GM13977 (cell line): ENCODE results near the gene ZNF616.

Experiments
- DNase-seq: peaks from one replicate; pipeline ENCODE4 v3.0.0; 2012; ENCODE audit warnings: low spot score
- CTCF ChIP-seq: IDR thresholded peaks from 2 replicates; pipeline ENCODE4 v1.5.1; 2012; ENCODE audit warnings: mild to moderate bottlenecking, control low read depth; ENCODE audit not compliant: insufficient read depth; ENCODE audit errors: extremely low read depth, missing control alignments
- in situ Hi-C: fragments of 300-500 bp; cut with MboI; formaldehyde crosslinking; loops from one replicate; pipeline ENCODE4 v1.12.0; 2022; ENCODE audit warnings: low sequenced_read_pairs, low pct_unique_long_range_greater_than_20kb, mixed read lengths, inconsistent platforms; ENCODE audit not compliant: unreplicated experiment

The ZNF616 gene

DNA sequence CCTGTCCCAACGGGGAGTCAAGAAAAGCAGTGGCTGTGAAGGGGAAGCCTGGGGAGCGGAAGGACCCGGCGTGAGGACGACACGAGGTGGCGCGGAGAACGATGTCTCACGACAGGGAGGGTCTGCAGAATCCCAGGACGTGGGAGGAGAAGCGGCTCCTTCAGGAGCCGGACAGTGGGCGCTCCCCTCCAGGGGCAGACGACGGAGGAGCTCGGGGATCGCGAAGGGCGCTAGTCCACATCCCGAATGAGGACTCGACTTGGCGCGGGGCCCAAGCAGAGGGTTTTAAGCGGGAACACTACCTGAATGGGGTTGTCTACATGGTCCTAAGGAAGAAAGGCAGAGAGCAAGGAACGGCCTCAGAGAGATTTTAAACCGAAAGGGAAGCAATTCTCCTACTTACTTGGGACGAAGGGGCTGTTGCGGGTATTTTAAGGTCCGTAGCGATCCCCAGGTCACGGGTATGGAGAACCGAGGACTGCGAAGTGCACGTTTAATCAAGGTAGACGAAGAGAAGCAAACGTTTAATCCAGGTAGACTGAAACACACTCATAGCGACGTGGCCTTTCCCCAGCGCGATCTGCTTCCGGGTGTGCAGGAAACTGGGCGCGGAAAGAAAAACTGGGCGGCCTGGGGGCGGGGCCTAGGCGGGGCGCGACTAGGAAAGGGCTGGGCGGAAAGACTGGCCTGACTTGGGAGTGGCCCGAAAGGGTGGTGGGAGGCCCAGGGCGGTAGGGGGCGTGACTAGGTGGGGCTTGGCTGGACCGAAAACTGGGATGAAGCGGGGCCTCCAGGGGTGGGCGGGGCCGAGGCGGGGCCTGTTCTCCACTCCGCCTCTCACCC, 44.3 kb downstream of the ZNF616 start, which contains the start of gene ZNF841:
TSS of gene ZNF841 (minus strand) at position 594 of the 843 bp plus-strand sequence. CDS start 10,964 bp downstream, outside the sequence.
- in situ Hi-C loops = no loop called here
- DNase-seq = peak; percentile 75
- no peak for TF ChIP-seq CTCF

- TF ChIP-seq CTCF = no peak
- in situ Hi-C loops = no loop called here
- no peak for DNase-seq
Measured at GRCh38 chr19:52094526-52095130, 45.1 kb downstream of the ZNF616 start.

DNA sequence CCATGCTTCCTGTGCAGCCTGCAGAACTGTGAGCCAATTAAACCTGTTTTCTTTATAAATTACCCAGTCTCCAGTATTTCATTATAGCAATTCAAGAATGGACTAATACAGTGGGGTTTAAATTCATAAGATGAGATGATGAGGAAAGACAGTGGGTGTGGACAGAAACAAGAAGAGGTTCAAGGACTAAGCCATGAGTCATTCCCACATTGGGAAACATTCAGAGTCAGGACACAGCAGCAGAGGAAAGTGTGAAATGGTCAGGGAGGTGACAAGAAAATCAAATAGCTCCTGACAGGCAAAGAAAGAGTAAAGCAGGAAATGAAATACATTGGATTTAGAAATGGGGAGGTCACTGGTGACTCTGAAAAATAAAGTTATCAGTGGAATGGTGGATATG, 53.3 kb downstream of the ZNF616 start:
- TF ChIP-seq CTCF = no peak
- in situ Hi-C loops = no loop called here
- DNase-seq = no peak

DNA sequence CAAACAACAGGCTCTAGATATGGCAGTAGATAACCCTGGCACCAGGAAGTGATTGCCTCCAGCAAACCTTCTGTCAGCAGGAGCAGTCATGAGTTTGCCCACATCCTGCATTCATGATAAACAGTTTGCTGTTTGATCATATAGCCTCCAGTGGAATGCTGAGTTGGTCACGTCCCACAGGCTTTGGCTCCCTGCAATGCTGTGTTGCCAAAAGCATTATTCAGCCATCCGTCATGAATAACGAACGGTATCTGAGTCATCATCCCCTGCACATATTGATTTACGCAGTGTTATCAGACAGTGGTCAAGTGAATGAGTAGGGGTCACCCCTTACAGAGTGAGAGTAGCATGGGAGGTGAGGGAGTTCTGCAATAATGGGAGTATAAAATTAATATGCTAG, 69.2 kb downstream of the ZNF616 start:
- in situ Hi-C loops = no loop called here
- DNase-seq = no peak
- TF ChIP-seq CTCF = no peak

DNA sequence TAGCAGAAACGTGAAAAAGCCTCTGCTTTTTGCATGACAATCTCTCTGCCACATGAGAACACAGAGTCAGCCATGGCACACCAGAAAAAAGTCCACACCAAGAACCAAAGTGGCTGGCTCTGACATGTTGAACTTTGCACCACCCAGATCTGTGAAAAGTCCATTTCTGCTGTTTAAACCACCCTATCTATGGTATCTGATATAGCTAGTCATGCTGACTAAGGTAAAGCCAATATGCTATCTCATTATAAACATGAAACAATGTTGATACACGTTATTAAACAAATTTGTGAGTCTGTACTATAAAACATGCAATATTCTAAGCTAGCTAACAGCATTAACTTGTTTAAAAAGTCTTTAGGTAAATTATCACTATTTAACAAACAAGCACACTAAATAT, 70.1 kb downstream of the ZNF616 start:
- in situ Hi-C loops = no loop called here
- no peak for TF ChIP-seq CTCF
- no peak for DNase-seq

- no peak for TF ChIP-seq CTCF
- DNase-seq = no peak
- in situ Hi-C loops = no loop called here
Measured at GRCh38 chr19:52066258-52066863, 73.4 kb downstream of the ZNF616 start.
